ENCODE measurements around the gene IFI30. TPM values are rescaled to one million over a fixed set of nuclear protein-coding genes. Genes with fewer than 3 reads are reported as not detected.
"Not testable (repeated sequence)": the region's sequence is repeated elsewhere in the genome, so short reads cannot be mapped to it uniquely, and the experiment has no call there.

The IFI30 gene
- total RNA-seq, 4 donors from 2014 or later = 11.3 to 90.5 (median 25.7) TPM

DNA sequence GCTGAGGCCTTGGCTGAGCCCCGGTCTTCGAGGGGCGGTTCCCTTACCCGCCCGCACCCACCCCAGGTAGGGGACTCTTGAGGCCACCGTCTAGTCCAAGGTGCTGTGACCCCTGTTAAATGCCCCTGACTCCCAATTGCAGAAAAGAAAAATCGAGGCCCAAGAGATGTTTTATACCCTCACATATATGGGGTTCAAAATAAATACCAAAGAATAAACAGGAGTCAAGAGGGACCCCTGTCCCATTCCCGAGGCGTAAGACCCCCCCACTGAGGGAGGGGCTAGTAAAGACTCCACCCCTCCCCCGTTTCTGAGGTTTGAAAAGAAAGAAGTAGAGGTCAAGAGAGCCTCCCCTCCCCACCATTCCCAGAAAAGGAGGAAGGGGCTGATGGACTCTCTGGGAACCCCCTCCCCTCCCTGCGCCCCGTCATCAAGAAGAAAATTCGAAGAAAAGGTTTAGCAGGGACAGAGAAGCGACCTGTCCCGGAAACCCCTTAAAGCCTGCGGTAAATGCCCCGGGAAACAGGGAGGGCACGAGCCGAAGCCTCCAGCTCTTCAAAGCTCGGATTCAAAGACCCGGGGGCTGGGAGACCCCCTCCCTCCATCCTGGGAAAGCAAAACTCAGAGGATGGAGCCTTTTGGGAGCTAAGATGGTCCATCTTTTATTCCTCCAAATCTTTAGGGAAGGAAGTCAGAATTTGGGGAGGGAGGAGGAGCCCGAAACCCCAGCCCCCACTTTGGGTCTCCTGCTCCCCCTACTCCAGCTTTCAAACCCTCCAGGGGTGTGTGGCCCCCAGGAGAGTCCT, 31.0 kb downstream of the IFI30 start:
- intact Hi-C loops (cut with DNase I) = no loop called here
- peaks cover 0 to 8% (median 0%) of the 10 kb centered on the region in 4 donors for H3K27me3 ChIP-seq
- H3K9me3 ChIP-seq = no peaks in the 10 kb centered on the region
- TF ChIP-seq, protein P1, sequence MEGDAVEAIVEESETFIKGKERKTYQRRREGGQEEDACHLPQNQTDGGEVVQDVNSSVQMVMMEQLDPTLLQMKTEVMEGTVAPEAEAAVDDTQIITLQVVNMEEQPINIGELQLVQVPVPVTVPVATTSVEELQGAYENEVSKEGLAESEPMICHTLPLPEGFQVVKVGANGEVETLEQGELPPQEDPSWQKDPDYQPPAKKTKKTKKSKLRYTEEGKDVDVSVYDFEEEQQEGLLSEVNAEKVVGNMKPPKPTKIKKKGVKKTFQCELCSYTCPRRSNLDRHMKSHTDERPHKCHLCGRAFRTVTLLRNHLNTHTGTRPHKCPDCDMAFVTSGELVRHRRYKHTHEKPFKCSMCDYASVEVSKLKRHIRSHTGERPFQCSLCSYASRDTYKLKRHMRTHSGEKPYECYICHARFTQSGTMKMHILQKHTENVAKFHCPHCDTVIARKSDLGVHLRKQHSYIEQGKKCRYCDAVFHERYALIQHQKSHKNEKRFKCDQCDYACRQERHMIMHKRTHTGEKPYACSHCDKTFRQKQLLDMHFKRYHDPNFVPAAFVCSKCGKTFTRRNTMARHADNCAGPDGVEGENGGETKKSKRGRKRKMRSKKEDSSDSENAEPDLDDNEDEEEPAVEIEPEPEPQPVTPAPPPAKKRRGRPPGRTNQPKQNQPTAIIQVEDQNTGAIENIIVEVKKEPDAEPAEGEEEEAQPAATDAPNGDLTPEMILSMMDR (IDR thresholded peaks at IDR 0.05) = no peak
- peak in 1 of 4 donors; percentile 10 for TF ChIP-seq POLR2A (IDR thresholded peaks at IDR 0.05)
- peak overlapping the region; percentile 85 to 99 (median 97) for H3K27ac ChIP-seq
- peaks cover 0 to 9% (median 0%) of the 10 kb centered on the region in 3 donors for H3K36me3 ChIP-seq
- H3K4me3 ChIP-seq = peak overlapping the region; percentile 36 to 86 (median 74)
- DNase-seq = no peak
- 0 to 1% methylated on average over 10 to 15 of the region's 22 CpGs for WGBS, 2 donors
- peaks cover 13 to 50% (median 19%) of the 10 kb centered on the region in 3 donors for H3K4me1 ChIP-seq

DNA sequence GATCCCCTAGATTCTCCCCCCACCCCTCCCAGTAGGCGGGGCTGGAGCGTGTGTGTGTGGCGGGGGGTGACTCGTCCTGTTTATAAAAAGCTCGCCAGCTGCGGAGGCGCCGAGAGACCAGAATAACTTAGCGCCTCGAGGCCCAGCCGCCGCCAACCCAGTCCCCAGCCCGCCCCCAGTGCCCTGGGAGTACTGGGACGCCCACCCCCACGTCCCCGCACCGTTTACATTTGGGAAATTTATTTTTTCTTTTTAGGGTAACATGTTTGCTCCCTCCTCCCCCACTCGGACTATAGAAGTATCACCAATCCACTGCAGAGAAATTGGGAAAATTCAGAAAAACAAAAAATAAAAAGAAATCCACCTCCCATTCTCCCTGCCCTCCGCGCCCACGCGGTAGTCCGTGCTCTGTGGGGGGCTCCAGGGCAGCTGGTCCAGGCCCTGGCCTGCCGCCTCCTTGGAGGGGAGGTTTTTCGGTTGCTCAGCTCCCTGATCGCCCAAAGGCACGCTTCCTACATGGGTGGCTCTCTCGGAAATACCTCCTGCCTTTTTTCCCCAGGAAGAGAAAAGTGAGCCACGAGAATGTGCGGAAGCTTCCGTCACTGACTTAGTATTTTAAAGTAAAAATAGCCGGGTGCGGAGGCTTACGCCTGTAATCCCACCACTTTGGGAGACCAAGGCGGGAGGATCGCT, 31.7 kb downstream of the IFI30 start:
- 27 to 31% methylated on average over 17 to 31 of the region's 36 CpGs for WGBS, 2 donors
- DNase-seq = no peak
- peak overlapping the region; percentile 36 to 86 (median 74) for H3K4me3 ChIP-seq

DNA sequence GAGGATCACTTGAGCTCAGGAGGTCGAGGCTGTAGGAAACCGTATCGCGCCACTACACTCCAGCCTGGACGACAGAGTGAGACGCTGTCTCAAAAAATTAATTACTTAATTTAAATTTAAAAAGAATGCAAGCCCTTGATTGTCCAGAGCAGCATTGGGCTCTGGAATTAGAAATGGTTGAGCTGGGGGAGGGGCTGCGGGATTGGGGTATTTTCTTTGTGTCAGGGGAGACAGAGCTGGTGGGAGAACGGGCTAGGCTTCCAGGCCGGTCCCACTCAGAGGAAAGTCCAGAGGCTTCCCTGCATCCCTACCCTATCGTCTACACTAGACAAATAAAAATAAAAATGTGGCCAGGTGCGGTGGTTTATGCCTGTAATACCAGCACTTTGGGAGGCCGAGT, 32.4 kb downstream of the IFI30 start:
- intact Hi-C loops (cut with DNase I) = no loop called here

More for the DNA sequence above, 31.7 kb downstream of the IFI30 start:
- peaks cover 0 to 1% (median 0%) of the 10 kb centered on the region in 3 donors for H3K36me3 ChIP-seq
- H3K27me3 ChIP-seq = peaks cover 0 to 13% (median 0%) of the 10 kb centered on the region in 4 donors
- H3K9me3 ChIP-seq = no peaks in the 10 kb centered on the region
- TF ChIP-seq, protein P1 (IDR thresholded peaks at IDR 0.05) = no peak
- TF ChIP-seq POLR2A (IDR thresholded peaks at IDR 0.05) = peak in 2 of 4 donors; percentile 7 to 37
- H3K4me1 ChIP-seq = peaks cover 13 to 50% (median 19%) of the 10 kb centered on the region in 3 donors
- peak overlapping the region; percentile 85 to 99 (median 97) for H3K27ac ChIP-seq
- intact Hi-C loops (cut with DNase I) = no loop called here

DNA sequence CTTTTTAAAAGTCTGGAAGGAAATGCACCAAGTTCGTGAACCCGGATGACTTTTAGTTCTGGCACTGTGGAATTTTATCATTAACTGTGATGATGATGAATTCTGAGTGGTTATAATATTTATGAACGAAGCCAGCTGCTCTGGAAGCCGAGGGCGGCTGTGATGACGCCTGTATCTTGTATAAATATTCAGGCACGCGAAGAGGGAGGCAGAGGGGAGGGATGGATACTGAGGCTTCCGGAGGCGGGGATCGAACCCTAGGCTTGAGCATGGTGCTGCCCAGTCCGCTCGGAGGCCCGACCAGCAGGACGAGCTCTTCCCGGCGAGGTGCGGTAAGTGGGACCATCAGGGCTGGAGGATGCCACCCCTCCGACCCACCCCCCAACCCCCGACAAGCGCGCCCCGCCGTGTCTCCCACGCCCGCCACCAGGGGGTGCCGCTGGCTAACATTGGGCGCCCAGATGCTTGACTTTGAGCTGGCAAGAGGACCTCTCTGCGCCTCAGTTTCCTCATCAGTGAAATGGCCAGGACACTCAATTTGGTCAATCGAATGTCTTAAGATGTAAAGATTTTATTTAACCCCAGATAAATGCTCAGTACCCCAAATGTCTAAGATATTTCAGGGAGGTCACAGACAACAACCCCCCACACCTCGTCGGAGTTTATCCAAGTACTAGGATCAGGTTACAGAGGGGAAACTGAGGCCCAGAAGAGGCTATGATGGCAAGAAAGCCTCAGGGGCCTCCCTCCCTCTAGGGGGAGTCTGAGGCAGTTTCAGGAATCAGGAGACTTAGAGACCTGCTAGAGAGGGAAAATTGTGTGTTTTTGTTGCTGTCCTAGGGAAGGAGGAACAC, 34.7 kb downstream of the IFI30 start:
- intact Hi-C loops (cut with DNase I) = no loop called here
- DNase-seq = no peak
- Histone ChIP-seq H3K27me3 (peaks cover 0 to 20% (median 0%) of the 10 kb centered on the region in 4 donors), H3K4me1 (peaks cover 6 to 40% (median 9%) of the 10 kb centered on the region in 3 donors), H3K36me3 (no peaks in the 10 kb centered on the region), H3K4me3 (no peak overlapping the region), H3K9me3 (no peaks in the 10 kb centered on the region), H3K27ac (peak overlapping the region in 3 of 4 donors; percentile 32 to 70 (median 45))
- TF ChIP-seq, protein P1 (IDR thresholded peaks at IDR 0.05) = peak in 5 of 6 experiments; percentile 15 to 68 (median 37)
- TF ChIP-seq POLR2A (IDR thresholded peaks at IDR 0.05) = no peak
- WGBS, 2 donors = 24 to 30% methylated on average over 19 to 21 of the region's 32 CpGs

More for the DNA sequence above, 32.4 kb downstream of the IFI30 start:
- no peak for DNase-seq
- WGBS, 2 donors = 77 to 86% methylated on average over 9 to 12 of the region's 12 CpGs
- no peak overlapping the region for H3K4me3 ChIP-seq
- peaks cover 0 to 13% (median 0%) of the 10 kb centered on the region in 4 donors for H3K27me3 ChIP-seq
- H3K9me3 ChIP-seq = no peaks in the 10 kb centered on the region
- TF ChIP-seq, protein P1 (IDR thresholded peaks at IDR 0.05) = no peak
- TF ChIP-seq POLR2A (IDR thresholded peaks at IDR 0.05) = no peak
- H3K27ac ChIP-seq = peak overlapping the region in 3 of 4 donors; percentile 97 to 99 (median 97)
- no peaks in the 10 kb centered on the region for H3K36me3 ChIP-seq
- peaks cover 13 to 50% (median 19%) of the 10 kb centered on the region in 3 donors for H3K4me1 ChIP-seq

DNA sequence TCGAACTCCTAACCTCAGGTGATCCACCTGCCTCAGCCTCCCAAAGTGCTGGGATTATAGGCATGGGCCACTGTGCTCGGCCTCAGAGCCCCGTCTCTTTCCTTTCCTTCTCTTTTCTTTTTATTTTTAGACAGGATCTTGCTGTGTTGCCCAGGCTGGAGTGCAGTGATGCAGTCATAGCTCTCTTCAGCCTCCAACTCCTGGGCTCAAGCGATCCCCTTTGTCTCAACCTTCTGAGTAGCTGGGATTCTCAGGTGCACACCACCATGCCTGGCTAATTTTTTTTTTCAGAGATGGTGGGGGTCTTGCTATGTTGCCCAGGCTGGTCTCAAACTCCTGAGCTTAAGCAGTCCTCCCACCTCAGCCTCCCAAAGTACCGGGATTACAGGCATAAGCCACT, 36.3 kb downstream of the IFI30 start:
- WGBS, 2 donors = 70 to 71% methylated on average over 5 of the region's 5 CpGs
- Histone ChIP-seq H3K27me3 (peaks cover 0 to 20% (median 0%) of the 10 kb centered on the region in 4 donors), H3K4me1 (peaks cover 4 to 29% (median 6%) of the 10 kb centered on the region in 3 donors)
- not testable (repeated sequence) for DNase-seq, H3K9me3 ChIP-seq, H3K4me3 ChIP-seq, H3K36me3 ChIP-seq, H3K27ac ChIP-seq
- intact Hi-C loops (cut with DNase I) = loop anchor here (5.0 kb wide), 1 partner anchor 37 kb away; no protein-coding TSS in a partner anchor

Measured in esophagus squamous epithelium (tissue), 5 donors.